SK-N-SH (cell line): ENCODE measurements around the gene AGBL1.
A peak's percentile ranks its signal among the peaks of the same experiment; 100 is the strongest.

Experiments
- CTCF ChIP-seq: fragments of 200-600 bp; sonication (generic); IDR thresholded peaks from 2 replicates; pipeline ENCODE4 v1.6.1; 2017; ENCODE audit warnings: antibody characterized with exemption, mild to moderate bottlenecking, moderate library complexity
- EP300 ChIP-seq, 2 experiments: IDR thresholded peaks; 2 replicates each; pipeline versions ENCODE4 v1.4.0 to v1.6.1; 2012; ENCODE audit warnings: borderline replicate concordance in 1 of 2, low read depth in 1 of 2, low read length in 1 of 2
- FOSL2 ChIP-seq: IDR thresholded peaks from 2 replicates; pipeline ENCODE4 v1.4.0; 2012; ENCODE audit warnings: low read depth, mild to moderate bottlenecking, moderate library complexity, borderline replicate concordance
- SIN3A ChIP-seq: IDR thresholded peaks from 2 replicates; pipeline ENCODE4 v1.6.1; 2012; ENCODE audit warnings: low read depth, mild to moderate bottlenecking, low read length, moderate library complexity, borderline replicate concordance
- YY1 ChIP-seq: IDR thresholded peaks from 2 replicates; pipeline ENCODE4 v1.4.0; 2012; ENCODE audit warnings: low read depth, mild to moderate bottlenecking

DNA sequence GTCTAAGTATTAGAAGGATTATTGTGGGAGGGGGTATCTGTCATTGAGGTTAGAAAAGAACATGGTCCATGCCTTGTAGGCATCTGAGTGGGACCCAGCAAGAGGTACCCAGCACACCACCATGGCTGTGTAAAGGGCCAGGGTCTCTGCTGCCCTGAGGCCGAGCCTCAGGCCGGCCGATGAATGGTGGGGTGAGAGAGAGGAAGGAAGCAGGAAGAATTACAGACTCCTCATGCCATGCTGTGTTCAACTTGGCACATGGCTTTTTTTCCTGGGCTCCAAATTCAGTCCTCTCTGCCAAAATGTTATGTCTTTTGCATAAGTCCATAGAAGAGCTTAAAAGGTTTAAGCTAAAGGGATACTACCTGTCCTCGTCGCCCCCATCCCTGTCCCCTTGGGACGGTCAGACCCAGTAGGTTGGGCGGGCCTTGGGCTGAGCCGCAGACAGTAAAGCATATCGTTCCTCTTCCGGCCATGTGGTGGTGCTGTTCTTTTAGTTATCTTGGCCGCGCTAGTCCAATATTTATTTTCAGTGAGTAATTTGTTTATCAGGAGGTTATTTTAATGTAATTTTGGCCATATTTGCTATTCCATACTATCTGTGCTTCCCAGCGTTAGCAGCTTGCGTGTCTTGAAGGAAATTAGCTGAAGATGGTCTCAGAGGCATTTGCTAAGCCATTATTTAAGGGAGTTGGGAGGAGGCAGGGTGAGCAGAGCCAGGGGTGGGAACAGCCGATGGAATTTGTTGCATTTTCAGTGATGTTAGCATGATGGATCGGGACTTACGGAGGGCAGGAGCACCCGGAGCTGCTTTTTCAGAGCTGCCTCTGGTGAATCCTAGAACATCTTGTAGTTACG lies 152.4 kb downstream of the AGBL1 start:
- TF ChIP-seq CTCF, result peak; percentile 69
- no peak for TF ChIP-seq YY1
- TF ChIP-seq SIN3A, result no peak
- TF ChIP-seq EP300 (IDR thresholded peaks at IDR 0.05; ENCODE audit: borderline replicate concordance in 1 of 2, low read depth in 1 of 2, low read length in 1 of 2), result no peak
- no peak for TF ChIP-seq FOSL2
